Panc1 (cell line): ENCODE results near the gene CYSRT1. TPM values are rescaled to one million over a fixed set of nuclear protein-coding genes. Genes with fewer than 3 reads are reported as not detected.
"Not testable (repeated sequence)": the region's sequence is repeated elsewhere in the genome, so short reads cannot be mapped to it uniquely, and the experiment has no call there.

ENCODE experiments used
- ATAC-seq: fragments of 200-7000 bp; cut with Tn5 transposase; 2 replicates; pipeline ENCODE4 v1.9.1; 2020; ENCODE audit warnings: mild to moderate bottlenecking, moderate library complexity
- BruUV-seq: library from RNA; stranded (reverse); fragments of 400-500 nt; replicated peaks from 2 replicates; lab custom pipeline; 2021; lab: Mats Ljungman, UMichigan
- CTCF ChIA-PET: fragments of 300-600 bp; sonication (Branson Sonifier 250); formaldehyde crosslinking; loops from one replicate; lab custom pipeline; 2022; ENCODE audit warnings: antibody characterized with exemption; lab: Charles Lee
- POLR2A ChIA-PET: fragments of 300-600 bp; sonication (Branson Sonifier 250); formaldehyde crosslinking; loops from one replicate; lab custom pipeline; 2022; ENCODE audit warnings: antibody characterized with exemption; lab: Charles Lee
- DNase-seq: peaks from one replicate; pipeline ENCODE4 v3.0.0-alpha.2; 2010; ENCODE audit warnings: low read depth, low spot score
- H3K27ac ChIP-seq: 2 replicates; pipeline ENCODE4 v1.5.1; 2011; ENCODE audit warnings: mild to moderate bottlenecking, low read length, inconsistent platforms
- H3K27me3 ChIP-seq: fragments of 200-500 bp; sonication (Bioruptor generic); 2 replicates; pipeline ENCODE4 v1.6.0; 2014; ENCODE audit warnings: low read length, inconsistent platforms; ENCODE audit not compliant: control insufficient read depth, insufficient read depth
- H3K36me3 ChIP-seq: fragments of 200-500 bp; sonication (Bioruptor generic); 2 replicates; pipeline ENCODE4 v1.5.1; 2014; ENCODE audit warnings: inconsistent platforms, mild to moderate bottlenecking, low read length, moderate library complexity; ENCODE audit not compliant: control insufficient read depth, insufficient read depth
- H3K4me1 ChIP-seq: 2 replicates; pipeline ENCODE4 v1.5.1; 2011; ENCODE audit warnings: inconsistent platforms, mild to moderate bottlenecking, low read length, moderate library complexity; ENCODE audit not compliant: control insufficient read depth, insufficient read depth
- H3K4me3 ChIP-seq, 2 experiments: 2 replicates each; pipeline ENCODE4 v1.5.1; 2011 to 2012; ENCODE audit warnings: low read depth in 2 of 2, low read length in 2 of 2, mild to moderate bottlenecking in 2 of 2, inconsistent platforms in 1 of 2, moderate library complexity in 1 of 2
- H3K9me3 ChIP-seq: fragments of 200-500 bp; sonication (Bioruptor generic); 2 replicates; pipeline ENCODE4 v1.5.1; 2014; ENCODE audit warnings: low read depth, mild to moderate bottlenecking, inconsistent platforms, low read length, moderate library complexity; ENCODE audit not compliant: control insufficient read depth, insufficient read depth
- POLR2AphosphoS5 ChIP-seq: IDR thresholded peaks from 2 replicates; pipeline ENCODE4 v1.6.1; 2012; ENCODE audit warnings: mild to moderate bottlenecking, low read depth, low read length, moderate library complexity
- SIN3A ChIP-seq: IDR thresholded peaks from 2 replicates; pipeline ENCODE4 v1.6.1; 2012; ENCODE audit warnings: low read depth, mild to moderate bottlenecking, low read length, moderate library complexity, borderline replicate concordance; ENCODE audit not compliant: insufficient read depth
- TCF7L2 ChIP-seq: IDR thresholded peaks from 2 replicates; pipeline ENCODE4 v1.6.1; 2011; ENCODE audit warnings: mild to moderate bottlenecking, low read depth, low read length, inconsistent platforms
- in situ Hi-C: cut with HindIII; loops from 2 replicates; pipeline ENCODE4 v1.10.0; 2016; ENCODE audit warnings: low sequenced_read_pairs, low pct_unique_long_range_greater_than_20kb
- intact Hi-C: fragments of 100-400 bp; cut with micrococcal nuclease; formaldehyde crosslinking; loops from one replicate; pipeline ENCODE4 v1.10.0; 2022; ENCODE audit not compliant: unreplicated experiment
- total RNA-seq: library from RNA; stranded (reverse); gene quantifications from one replicate; pipeline ENCODE4 v1.2.1, GENCODE V29; 2021; ENCODE audit not compliant: unreplicated experiment
- TF ChIP-seq, protein P1 (sequence below), 2 experiments: IDR thresholded peaks; 2 replicates each; pipeline ENCODE4 v1.6.1; 2011 to 2012; ENCODE audit warnings: low read depth in 2 of 2, control low read depth in 1 of 2, low read length in 1 of 2, mild to moderate bottlenecking in 1 of 2, moderate library complexity in 1 of 2; ENCODE audit not compliant: insufficient read depth in 1 of 2
- TF ChIP-seq, protein P2 (sequence below): fragments of 450-650 bp; IDR thresholded peaks from 2 replicates; pipeline ENCODE4 v1.5.1; 2017; ENCODE audit warnings: mild to moderate bottlenecking

CYSRT1 gene
- total RNA-seq, 1 experiment from 2014 or later: 0.67 TPM

DNA sequence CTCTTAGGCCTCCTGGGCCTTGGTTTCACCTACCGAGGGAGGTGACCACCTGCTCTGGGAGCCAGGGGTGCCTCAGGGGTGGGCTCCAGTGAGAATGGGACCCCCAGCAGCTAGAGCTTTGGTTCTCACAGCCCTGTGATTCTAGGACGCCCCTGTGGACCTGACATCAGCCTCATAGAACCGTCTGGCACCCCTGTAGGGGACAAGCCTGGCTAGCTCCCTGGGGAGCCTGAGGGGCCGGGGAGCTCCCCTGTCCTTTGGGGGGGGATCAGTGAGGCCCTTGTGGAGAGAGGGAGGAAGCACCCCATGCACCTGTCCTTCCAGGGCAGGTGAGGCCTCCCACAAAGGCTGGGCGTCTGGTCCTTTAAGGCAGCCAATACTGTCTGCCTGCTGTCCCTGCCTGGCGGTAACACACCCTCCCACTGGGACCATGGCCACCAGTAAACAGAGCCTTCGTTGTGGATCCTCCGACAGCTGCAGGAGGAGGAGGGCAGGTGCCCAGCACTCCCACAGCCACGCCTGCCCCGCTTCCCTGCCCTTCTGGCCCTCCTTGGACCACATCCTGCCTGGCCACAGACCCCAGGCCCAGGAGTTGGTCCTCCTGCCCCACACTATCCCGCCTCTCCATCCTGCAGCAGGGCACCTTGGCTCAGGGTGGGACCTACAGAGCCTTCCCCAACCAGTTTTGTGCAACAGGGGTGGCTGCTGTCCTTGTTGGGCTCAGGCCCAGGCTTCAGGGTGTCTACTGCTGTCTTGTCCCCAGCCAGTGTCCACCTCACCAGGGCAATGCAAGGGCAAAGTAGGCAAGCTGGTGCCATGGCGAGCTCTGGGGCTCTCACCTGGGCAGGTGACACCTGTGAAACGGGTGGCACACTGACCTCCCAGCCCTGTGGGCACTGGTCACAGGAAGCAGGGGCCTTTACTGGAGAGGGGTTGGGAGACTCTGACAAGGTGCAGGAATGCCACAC is 13.1 kb downstream of the CYSRT1 start:
- H3K27ac ChIP-seq: peak overlapping the region; percentile 61
- BruUV-seq: no TSS peak
- no peak for DNase-seq
- H3K4me3 ChIP-seq: no peak overlapping the region
- no peaks in the 10 kb centered on the region for H3K9me3 ChIP-seq
- no peaks in the 10 kb centered on the region for H3K27me3 ChIP-seq
- peaks cover 4% of the 10 kb centered on the region for H3K36me3 ChIP-seq
- ChIA-PET POLR2A (no interaction called here), CTCF (no interaction called here)
- intact Hi-C loops (no loop called here), in situ Hi-C loops (no loop called here)
- ATAC-seq: no peak
- H3K4me1 ChIP-seq: peaks cover 26% of the 10 kb centered on the region
- TF ChIP-seq POLR2AphosphoS5 (no peak; the same call in 1 of the 2 replicates), TCF7L2 (no peak), SIN3A (no peak)
- TF ChIP-seq, protein P1, sequence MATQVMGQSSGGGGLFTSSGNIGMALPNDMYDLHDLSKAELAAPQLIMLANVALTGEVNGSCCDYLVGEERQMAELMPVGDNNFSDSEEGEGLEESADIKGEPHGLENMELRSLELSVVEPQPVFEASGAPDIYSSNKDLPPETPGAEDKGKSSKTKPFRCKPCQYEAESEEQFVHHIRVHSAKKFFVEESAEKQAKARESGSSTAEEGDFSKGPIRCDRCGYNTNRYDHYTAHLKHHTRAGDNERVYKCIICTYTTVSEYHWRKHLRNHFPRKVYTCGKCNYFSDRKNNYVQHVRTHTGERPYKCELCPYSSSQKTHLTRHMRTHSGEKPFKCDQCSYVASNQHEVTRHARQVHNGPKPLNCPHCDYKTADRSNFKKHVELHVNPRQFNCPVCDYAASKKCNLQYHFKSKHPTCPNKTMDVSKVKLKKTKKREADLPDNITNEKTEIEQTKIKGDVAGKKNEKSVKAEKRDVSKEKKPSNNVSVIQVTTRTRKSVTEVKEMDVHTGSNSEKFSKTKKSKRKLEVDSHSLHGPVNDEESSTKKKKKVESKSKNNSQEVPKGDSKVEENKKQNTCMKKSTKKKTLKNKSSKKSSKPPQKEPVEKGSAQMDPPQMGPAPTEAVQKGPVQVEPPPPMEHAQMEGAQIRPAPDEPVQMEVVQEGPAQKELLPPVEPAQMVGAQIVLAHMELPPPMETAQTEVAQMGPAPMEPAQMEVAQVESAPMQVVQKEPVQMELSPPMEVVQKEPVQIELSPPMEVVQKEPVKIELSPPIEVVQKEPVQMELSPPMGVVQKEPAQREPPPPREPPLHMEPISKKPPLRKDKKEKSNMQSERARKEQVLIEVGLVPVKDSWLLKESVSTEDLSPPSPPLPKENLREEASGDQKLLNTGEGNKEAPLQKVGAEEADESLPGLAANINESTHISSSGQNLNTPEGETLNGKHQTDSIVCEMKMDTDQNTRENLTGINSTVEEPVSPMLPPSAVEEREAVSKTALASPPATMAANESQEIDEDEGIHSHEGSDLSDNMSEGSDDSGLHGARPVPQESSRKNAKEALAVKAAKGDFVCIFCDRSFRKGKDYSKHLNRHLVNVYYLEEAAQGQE (IDR thresholded peaks at IDR 0.05; ENCODE audit: insufficient read depth in 1 of 2, low read depth in 2 of 2, low read length in 1 of 2): no peak
- TF ChIP-seq, protein P2, sequence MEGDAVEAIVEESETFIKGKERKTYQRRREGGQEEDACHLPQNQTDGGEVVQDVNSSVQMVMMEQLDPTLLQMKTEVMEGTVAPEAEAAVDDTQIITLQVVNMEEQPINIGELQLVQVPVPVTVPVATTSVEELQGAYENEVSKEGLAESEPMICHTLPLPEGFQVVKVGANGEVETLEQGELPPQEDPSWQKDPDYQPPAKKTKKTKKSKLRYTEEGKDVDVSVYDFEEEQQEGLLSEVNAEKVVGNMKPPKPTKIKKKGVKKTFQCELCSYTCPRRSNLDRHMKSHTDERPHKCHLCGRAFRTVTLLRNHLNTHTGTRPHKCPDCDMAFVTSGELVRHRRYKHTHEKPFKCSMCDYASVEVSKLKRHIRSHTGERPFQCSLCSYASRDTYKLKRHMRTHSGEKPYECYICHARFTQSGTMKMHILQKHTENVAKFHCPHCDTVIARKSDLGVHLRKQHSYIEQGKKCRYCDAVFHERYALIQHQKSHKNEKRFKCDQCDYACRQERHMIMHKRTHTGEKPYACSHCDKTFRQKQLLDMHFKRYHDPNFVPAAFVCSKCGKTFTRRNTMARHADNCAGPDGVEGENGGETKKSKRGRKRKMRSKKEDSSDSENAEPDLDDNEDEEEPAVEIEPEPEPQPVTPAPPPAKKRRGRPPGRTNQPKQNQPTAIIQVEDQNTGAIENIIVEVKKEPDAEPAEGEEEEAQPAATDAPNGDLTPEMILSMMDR: no peak

DNA sequence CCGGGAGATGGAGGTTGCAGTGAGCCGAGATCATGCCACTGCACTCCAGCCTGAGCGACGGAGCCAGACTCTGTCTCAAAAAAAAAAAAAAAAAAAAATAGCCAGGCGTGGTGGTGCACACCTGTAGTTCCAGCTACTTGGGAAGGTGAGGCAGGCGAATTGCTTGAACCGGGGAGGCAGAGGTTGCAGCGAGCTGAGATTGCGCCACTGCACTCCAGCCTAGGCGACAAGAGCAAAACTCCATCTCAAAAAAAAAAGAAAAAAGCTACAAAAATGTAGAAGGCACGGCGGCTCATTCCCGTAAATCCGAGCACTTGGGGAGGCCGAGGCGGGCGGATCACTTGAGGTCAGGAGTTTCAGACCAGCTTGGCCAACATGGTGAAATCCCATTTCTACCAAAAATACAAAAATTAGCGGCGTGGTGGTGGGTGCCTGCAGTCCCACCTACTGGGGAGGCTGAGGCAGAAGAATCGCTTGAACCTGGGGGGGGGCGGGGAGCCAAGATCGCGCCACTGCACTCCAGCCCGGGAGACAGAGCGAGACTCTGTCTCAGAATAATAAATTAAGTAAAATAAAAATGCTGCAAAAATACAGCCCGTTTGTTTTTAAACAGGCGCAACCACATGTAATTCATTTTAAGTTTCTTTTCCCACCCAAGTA is 14.7 kb downstream of the CYSRT1 start:
- CTCF ChIA-PET, BruUV-seq, DNase-seq, H3K27me3 ChIP-seq, ATAC-seq, intact Hi-C loops, H3K9me3 ChIP-seq, in situ Hi-C loops, H3K36me3 ChIP-seq: not testable (repeated sequence)
- Histone ChIP-seq H3K4me3 (peak overlapping the region; percentile 59 to 66), H3K27ac (peak overlapping the region; percentile 90), H3K4me1 (peaks cover 42% of the 10 kb centered on the region)
- POLR2A ChIA-PET: interaction anchor here (0.6 kb wide), 1 partner anchor 96 kb away, joined by 3 read pairs; no protein-coding TSS in a partner anchor
